Lower leg skin (tissue), 4 donors: ENCODE data around the gene ZNF441. TPM values are rescaled to one million over a fixed set of nuclear protein-coding genes. Genes with fewer than 3 reads are reported as not detected.

Source experiments
- DNase-seq, 2 donors: peaks; one replicate each; pipeline ENCODE4 v3.0.0-alpha.2; 2019; ENCODE audit warnings: low spot score in 2 of 2
- H3K4me3 ChIP-seq: fragments of 200-600 bp; sonication (generic); 2 replicates; pipeline ENCODE4 v1.5.1; 2017; ENCODE audit warnings: mild to moderate bottlenecking, low read depth; ENCODE audit not compliant: poor library complexity, severe bottlenecking
- CTCF ChIP-seq, 3 donors: fragments of 450-650 bp; IDR thresholded peaks; one replicate each; pipeline ENCODE4 v1.5.1; 2016; ENCODE audit warnings: antibody characterized with exemption in 3 of 3, mild to moderate bottlenecking in 3 of 3, moderate library complexity in 2 of 3
- POLR2A ChIP-seq, 2 donors: fragments of 450-650 bp; IDR thresholded peaks; one replicate each; pipeline ENCODE4 v1.6.1; 2016 to 2017; ENCODE audit warnings: antibody characterized with exemption in 2 of 2, mild to moderate bottlenecking in 1 of 2, moderate library complexity in 1 of 2
- WGBS, 2 donors: methylation state at CpG; one replicate each; pipeline ENCODE4 v1.1.5; 2018; 5-methylcytosine and 5-hydroxymethylcytosine counted together
- intact Hi-C: fragments of 100-400 bp; cut with DNase I; formaldehyde crosslinking; loops from one replicate; pipeline ENCODE4 v1.15.0; 2023; ENCODE audit warnings: low total_unique reads
- total RNA-seq, 4 donors: library from RNA; depleted of rRNA; stranded (reverse); fragments of >200 nt; gene quantifications; one replicate each; pipeline ENCODE4 v1.1.0, GENCODE V29; 2016

Gene ZNF441
- total RNA-seq, 4 donors from 2014 or later = 3.5 to 6.4 (median 6.0) TPM

- intact Hi-C loops = no loop called here
- no peak for DNase-seq
- no peak overlapping the region for H3K4me3 ChIP-seq
- whole genome bisulfite sequencing, 2 donors = 98% methylated on average over 5 of the region's 5 CpGs
- no peak for TF ChIP-seq CTCF (IDR thresholded peaks at IDR 0.05)
- no peak for TF ChIP-seq POLR2A (IDR thresholded peaks at IDR 0.05)
These were observed 14.7 kb downstream of the ZNF441 start for GRCh38 chr19:11781295-11782057.

- no peak for DNase-seq
- 100% methylated on average over 1 of the region's 1 CpG for WGBS, 2 donors
- no peak overlapping the region for H3K4me3 ChIP-seq
- TF ChIP-seq CTCF (IDR thresholded peaks at IDR 0.05) = no peak
- TF ChIP-seq POLR2A (IDR thresholded peaks at IDR 0.05) = no peak
- intact Hi-C loops = no loop called here
These were observed 17.0 kb downstream of the ZNF441 start for GRCh38 chr19:11783767-11784166.

GRCh38 chr19:11784356-11784755 is 17.6 kb downstream of the ZNF441 start:
- no peak for DNase-seq
- intact Hi-C loops = no loop called here

GRCh38 chr19:11787536-11787935 is 20.7 kb downstream of the ZNF441 start:
- no peak for TF ChIP-seq POLR2A (IDR thresholded peaks at IDR 0.05)
- no peak for TF ChIP-seq CTCF (IDR thresholded peaks at IDR 0.05)
- intact Hi-C loops = no loop called here

More at GRCh38 chr19:11784356-11784755, 17.6 kb downstream of the ZNF441 start:
- TF ChIP-seq CTCF (IDR thresholded peaks at IDR 0.05) = no peak
- TF ChIP-seq POLR2A (IDR thresholded peaks at IDR 0.05) = no peak
- no peak overlapping the region for H3K4me3 ChIP-seq
- 97 to 98% methylated on average over 3 of the region's 3 CpGs for WGBS, 2 donors

GRCh38 chr19:11792942-11793341 is 26.1 kb downstream of the ZNF441 start:
- intact Hi-C loops = no loop called here
- no peak for DNase-seq
- no peak for TF ChIP-seq POLR2A (IDR thresholded peaks at IDR 0.05)
- TF ChIP-seq CTCF (IDR thresholded peaks at IDR 0.05) = no peak
- H3K4me3 ChIP-seq = no peak overlapping the region

More at GRCh38 chr19:11787536-11787935, 20.7 kb downstream of the ZNF441 start:
- H3K4me3 ChIP-seq = no peak overlapping the region
- no peak for DNase-seq
- 69 to 73% methylated on average over 3 of the region's 3 CpGs for WGBS, 2 donors
